Retinal pigment epithelial cell (primary cell): ENCODE measurements around the gene SFRP2.

ENCODE experiments used
- DNase-seq: peaks from one replicate; pipeline ENCODE4 v3.0.0-alpha.2; 2010; ENCODE audit warnings: low read depth
- H3K4me3 ChIP-seq: 2 replicates; pipeline ENCODE4 v1.5.1; 2011; ENCODE audit warnings: mild to moderate bottlenecking, low read length, control low read depth, moderate library complexity
- CTCF ChIP-seq: conservative IDR thresholded peaks from 2 replicates; pipeline ENCODE4 v1.5.1; 2011; ENCODE audit warnings: low read depth, low read length, control low read depth, inconsistent platforms

The SFRP2 gene

DNA sequence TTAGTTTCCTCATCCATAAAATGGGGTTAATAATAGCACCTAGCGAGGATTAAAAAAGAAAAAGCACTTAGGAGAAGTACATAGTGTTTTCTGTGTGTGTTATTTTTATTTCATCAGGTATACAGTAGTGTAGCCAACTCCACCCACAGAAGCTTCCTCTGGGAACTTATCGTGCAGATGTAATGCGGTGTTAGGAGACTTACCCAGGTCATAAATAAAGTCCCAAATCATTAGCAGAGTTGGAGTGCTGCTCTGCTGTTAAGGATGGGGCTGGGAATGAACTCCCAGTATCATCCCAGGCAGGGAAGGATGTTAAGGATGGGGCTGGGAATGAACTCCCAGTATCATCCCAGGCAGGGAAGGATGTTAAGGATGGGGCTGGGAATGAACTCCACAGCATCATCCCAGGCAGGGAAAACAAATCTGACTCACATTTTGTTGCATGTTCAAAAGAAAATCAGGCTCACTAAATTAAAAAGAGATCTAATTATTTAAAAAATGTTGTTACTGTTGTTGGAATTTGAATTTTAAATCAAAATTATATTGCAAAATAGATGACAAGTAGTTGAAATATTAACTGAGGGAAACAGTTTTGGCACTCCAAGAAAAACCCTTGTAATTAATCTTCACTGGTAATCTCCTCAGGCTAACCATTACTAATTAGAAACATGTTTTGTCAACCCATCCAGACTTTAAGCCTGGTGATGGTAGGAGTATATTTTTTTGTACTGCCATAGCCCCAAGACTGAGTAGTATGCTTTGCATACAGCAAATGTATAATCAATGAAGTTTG, 10.2 kb upstream of the SFRP2 start:
- H3K4me3 ChIP-seq: no peak overlapping the region
- no peak for DNase-seq
- TF ChIP-seq CTCF: no peak

DNA sequence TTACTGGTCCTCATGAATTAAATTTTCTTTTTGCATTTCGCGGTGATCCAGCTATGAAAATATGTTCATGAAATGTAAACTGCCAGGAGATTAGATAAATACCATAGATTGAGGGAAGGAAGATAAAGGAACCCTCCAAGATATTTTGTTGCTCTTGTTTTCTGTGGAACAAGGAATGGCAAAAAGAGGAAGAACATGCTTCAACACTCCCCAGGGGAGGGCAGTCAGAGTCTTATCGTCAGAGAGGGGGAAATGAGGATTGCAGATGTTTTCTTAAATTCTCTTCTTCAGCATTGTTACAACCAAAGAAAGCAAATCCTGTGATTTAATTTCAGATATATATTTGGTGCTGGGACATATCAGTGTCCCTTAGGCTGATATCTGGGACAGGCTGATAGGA, 9.5 kb upstream of the SFRP2 start:
- no peak overlapping the region for H3K4me3 ChIP-seq
- no peak for DNase-seq
- TF ChIP-seq CTCF: no peak

DNA sequence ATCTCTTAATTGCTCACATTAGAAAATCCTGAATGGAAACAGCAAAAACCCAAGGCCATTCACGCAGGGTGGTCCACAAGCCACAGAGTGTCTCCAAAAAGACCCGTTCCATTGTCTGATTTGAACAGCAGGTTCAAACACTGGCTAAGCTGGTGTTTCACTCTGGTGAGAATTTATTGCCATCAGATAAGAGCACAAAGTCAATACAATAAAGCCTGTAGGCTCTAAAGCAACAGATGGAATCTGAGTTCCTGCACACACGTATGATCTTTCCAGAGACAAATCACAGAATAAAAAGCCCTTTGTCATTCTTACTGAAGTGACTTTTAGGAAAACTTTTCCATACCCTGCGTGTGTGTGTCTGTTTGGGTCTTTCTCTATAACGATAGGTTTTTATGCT, 5.1 kb upstream of the SFRP2 start:
- H3K4me3 ChIP-seq: no peak overlapping the region
- TF ChIP-seq CTCF: no peak
- no peak for DNase-seq

GRCh38 chr4:153792618-153793247, 3.9 kb upstream of the SFRP2 start:
- no peak for DNase-seq
- TF ChIP-seq CTCF: no peak
- H3K4me3 ChIP-seq: peak overlapping the region; percentile 29

- peak overlapping the region; percentile 29 for H3K4me3 ChIP-seq
- no peak for DNase-seq
These were observed 3.1 kb upstream of the SFRP2 start for GRCh38 chr4:153791746-153792617.

DNA sequence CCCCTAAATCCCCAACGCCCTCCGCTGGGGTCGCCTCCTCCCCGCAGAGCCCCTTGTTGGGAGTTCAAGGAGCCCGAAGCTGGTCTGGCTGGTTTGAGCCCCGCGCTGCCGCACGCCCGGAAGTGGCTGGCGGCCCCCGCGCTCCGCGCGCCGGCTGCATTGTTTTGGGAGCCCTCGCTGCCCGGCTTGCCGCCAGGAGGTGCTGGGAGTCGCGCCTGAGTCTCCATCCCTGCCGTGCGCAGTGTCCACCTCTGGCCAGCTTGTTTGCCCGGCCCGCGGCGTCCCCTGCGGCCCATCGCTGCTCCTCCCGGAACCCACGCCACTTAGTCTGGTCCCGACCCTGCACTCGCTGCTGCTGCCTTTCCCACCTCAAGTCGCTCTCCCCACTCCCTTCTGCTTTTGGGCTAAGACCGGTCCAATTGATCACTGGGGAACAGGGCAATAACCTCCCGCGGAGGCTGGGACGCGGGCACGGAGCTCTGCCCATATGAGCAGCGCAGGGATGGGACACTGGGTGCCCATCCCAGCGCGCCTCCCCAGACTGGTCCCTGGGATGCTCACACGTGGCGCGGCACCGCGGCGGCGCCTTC, 2.2 kb upstream of the SFRP2 start:
- TF ChIP-seq CTCF: peak; percentile 44
- no peak for DNase-seq
- peak overlapping the region; percentile 22 for H3K4me3 ChIP-seq

More at GRCh38 chr4:153791746-153792617, 3.1 kb upstream of the SFRP2 start:
- peak; percentile 62 for TF ChIP-seq CTCF
